GM18907 (cell line): ENCODE data around the gene RBM23.

Experiments used
- ATAC-seq: cut with Tn5 transposase; IDR thresholded peaks from one replicate; pipeline ENCODE4 v1.9.1; 2021; ENCODE audit warnings: mild to moderate bottlenecking, moderate library complexity; ENCODE audit not compliant: unreplicated experiment

RBM23 gene

GRCh38 chr14:22845821-22846625, 72.9 kb downstream of the RBM23 start:
- ATAC-seq: no peak

- ATAC-seq: no peak
Measured at GRCh38 chr14:22845103-22845394, 73.9 kb downstream of the RBM23 start.

GRCh38 chr14:22844221-22845102, 74.5 kb downstream of the RBM23 start:
- no peak for ATAC-seq
